Measurements from ENCODE around the gene HBP1. TPM values are rescaled to one million over a fixed set of nuclear protein-coding genes. Genes with fewer than 3 reads are reported as not detected.

Gene HBP1
- total RNA-seq, 2 experiments from 2014 or later, result 9.3 to 18.1 TPM

DNA sequence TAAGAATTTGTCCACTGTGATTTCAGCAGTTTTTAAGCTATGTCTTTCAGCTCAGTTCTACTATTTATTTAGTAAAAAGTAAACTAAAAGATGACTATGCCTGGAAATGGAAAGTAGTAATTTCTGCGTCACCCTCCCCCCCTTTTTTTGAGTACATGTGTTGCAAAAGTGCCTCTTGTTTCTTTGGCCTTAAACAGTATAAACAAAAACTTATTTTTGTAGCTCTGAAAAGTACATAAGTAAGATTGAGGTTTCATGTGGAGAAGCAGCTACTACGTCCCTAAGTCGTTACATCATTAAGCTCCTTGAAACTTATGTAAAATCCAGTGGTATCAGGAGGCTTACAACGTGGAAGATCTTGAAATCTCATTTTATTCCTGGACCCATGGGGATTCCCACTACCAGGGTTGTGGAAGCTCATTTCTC, 46.3 kb upstream of the HBP1 start:
- no peak for DNase-seq (ENCODE audit: low spot score)
- Histone ChIP-seq H3K4me2 (ENCODE audit: low read length) (no peak overlapping the region), H2AFZ (ENCODE audit: low read length) (no peak overlapping the region), H3K4me3 (ENCODE audit: low read depth, low read length, poor library complexity, severe bottlenecking) (no peak overlapping the region), H3K27ac (ENCODE audit: low read depth, low read length, poor library complexity, severe bottlenecking) (no peak overlapping the region), H4K20me1 (ENCODE audit: insufficient read depth, low read length) (no peaks in the 10 kb centered on the region; the same call in 1 of the 2 replicates), H3K36me3 (ENCODE audit: insufficient read depth, low read length) (peaks cover 49% of the 10 kb centered on the region), H3K4me1 (ENCODE audit: insufficient read depth, low read length, poor library complexity, severe bottlenecking) (peaks cover 65% of the 10 kb centered on the region), H3K9me3 (ENCODE audit: low read length) (no peaks in the 10 kb centered on the region), H3K79me2 (ENCODE audit: insufficient read depth, low read depth, low read length) (peaks cover 85% of the 10 kb centered on the region), H3K9me2 (ENCODE audit: insufficient read depth, low read length) (no peaks in the 10 kb centered on the region)
- TSS peak; percentile 29 for BruUV-seq (replicated peaks)
- POLR2A ChIA-PET, result interaction anchor here (0.6 to 7.5 kb wide), 13 partner anchors 10 to 175 kb away, joined by 3 to 68 read pairs (median 4); no protein-coding TSS in a partner anchor
- TF ChIP-seq, protein P1, sequence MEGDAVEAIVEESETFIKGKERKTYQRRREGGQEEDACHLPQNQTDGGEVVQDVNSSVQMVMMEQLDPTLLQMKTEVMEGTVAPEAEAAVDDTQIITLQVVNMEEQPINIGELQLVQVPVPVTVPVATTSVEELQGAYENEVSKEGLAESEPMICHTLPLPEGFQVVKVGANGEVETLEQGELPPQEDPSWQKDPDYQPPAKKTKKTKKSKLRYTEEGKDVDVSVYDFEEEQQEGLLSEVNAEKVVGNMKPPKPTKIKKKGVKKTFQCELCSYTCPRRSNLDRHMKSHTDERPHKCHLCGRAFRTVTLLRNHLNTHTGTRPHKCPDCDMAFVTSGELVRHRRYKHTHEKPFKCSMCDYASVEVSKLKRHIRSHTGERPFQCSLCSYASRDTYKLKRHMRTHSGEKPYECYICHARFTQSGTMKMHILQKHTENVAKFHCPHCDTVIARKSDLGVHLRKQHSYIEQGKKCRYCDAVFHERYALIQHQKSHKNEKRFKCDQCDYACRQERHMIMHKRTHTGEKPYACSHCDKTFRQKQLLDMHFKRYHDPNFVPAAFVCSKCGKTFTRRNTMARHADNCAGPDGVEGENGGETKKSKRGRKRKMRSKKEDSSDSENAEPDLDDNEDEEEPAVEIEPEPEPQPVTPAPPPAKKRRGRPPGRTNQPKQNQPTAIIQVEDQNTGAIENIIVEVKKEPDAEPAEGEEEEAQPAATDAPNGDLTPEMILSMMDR (conservative IDR thresholded peaks at IDR 0.05; ENCODE audit: low read length), result no peak
- TF ChIP-seq EZH2phosphoT487 (IDR thresholded peaks at IDR 0.05; ENCODE audit: borderline replicate concordance, low read depth, low read length), result no peak
- intact Hi-C loops (cut with micrococcal nuclease; ENCODE audit: unreplicated experiment), result no loop called here
- CTCF ChIA-PET (ENCODE audit: unreplicated experiment), result interaction anchor here (1.0 kb wide), 1 partner anchor 22 kb away, joined by 3 read pairs; no protein-coding TSS in a partner anchor

DNA sequence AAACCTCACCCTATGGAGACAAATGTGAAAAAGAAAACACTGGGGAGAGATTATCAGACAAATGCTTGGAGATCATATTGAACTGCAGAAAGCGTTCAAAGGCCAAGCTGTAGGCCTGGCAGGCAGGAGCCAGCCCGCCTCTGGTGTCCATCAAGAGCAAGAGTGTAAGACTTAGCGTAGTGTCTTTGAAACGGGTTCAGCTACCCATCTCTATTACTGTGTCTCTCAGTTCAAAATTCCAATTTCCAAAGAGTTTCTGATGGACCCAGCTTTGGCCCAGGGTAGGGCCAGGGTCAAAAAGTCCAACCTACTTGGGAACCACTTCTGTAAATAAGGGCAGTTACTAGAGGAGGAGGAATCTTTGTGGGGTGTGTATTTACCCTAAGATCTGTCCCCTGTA, 45.4 kb upstream of the HBP1 start:
- H3K9me3 ChIP-seq (ENCODE audit: low read length), result no peaks in the 10 kb centered on the region
- no TSS peak for BruUV-seq (replicated peaks)
- POLR2A ChIA-PET, result interaction anchor here (0.6 to 7.5 kb wide), 5 partner anchors 9 to 75 kb away, joined by 3 to 68 read pairs (median 14); no protein-coding TSS in a partner anchor
- no peak overlapping the region for H3K4me2 ChIP-seq (ENCODE audit: low read length)
- intact Hi-C loops (cut with micrococcal nuclease; ENCODE audit: unreplicated experiment), result no loop called here
- H3K4me1 ChIP-seq (ENCODE audit: insufficient read depth, low read length, poor library complexity, severe bottlenecking), result peaks cover 65% of the 10 kb centered on the region
- TF ChIP-seq EZH2phosphoT487 (IDR thresholded peaks at IDR 0.05; ENCODE audit: borderline replicate concordance, low read depth, low read length), result no peak
- TF ChIP-seq, protein P1 (conservative IDR thresholded peaks at IDR 0.05; ENCODE audit: low read length), result no peak
- peaks cover 85% of the 10 kb centered on the region for H3K79me2 ChIP-seq (ENCODE audit: insufficient read depth, low read depth, low read length)
- H4K20me1 ChIP-seq (ENCODE audit: insufficient read depth, low read length), result no peaks in the 10 kb centered on the region; the same call in 1 of the 2 replicates
- CTCF ChIA-PET (ENCODE audit: unreplicated experiment), result interaction anchor here (0.8 to 1.0 kb wide), 2 partner anchors 22 to 23 kb away, joined by 3 read pairs; no protein-coding TSS in a partner anchor
- H2AFZ ChIP-seq (ENCODE audit: low read length), result no peak overlapping the region
- no peak for DNase-seq (ENCODE audit: low spot score)
- no peaks in the 10 kb centered on the region for H3K9me2 ChIP-seq (ENCODE audit: insufficient read depth, low read length)
- no peak overlapping the region for H3K4me3 ChIP-seq (ENCODE audit: low read depth, low read length, poor library complexity, severe bottlenecking)
- H3K36me3 ChIP-seq (ENCODE audit: insufficient read depth, low read length), result peaks cover 49% of the 10 kb centered on the region
- H3K27ac ChIP-seq (ENCODE audit: low read depth, low read length, poor library complexity, severe bottlenecking), result no peak overlapping the region

DNA sequence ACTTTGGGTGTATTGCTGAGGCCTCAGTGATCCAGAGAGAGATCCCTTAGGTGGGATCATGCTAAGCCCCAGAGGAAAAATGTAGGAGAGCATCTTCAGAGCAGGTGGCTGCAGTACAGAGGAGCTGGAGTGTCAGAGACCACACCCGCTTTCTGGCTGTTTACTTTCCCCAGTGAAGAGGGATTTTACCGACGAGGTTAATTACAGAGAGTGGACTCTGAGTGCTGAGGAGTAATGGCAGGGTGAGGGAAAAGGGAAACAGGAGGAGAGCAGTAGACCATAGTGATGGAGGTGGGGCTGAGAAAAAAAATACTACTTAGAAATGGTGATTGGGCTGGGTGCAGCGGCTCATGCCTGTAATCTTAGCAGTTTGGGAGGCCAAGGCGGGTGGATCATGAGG, 43.3 kb upstream of the HBP1 start:
- ChIA-PET POLR2A (interaction anchor here (0.6 to 7.5 kb wide), 6 partner anchors 22 to 261 kb away, joined by 3 to 68 read pairs (median 4); partner anchors contain the start of gene HBP1), CTCF (ENCODE audit: unreplicated experiment) (no interaction called here)
- H4K20me1 ChIP-seq (ENCODE audit: insufficient read depth, low read length), result no peaks in the 10 kb centered on the region
- no peak overlapping the region for H2AFZ ChIP-seq (ENCODE audit: low read length)
- H3K27ac ChIP-seq (ENCODE audit: low read depth, low read length, poor library complexity, severe bottlenecking), result peak overlapping the region; percentile 75
- peaks cover 63% of the 10 kb centered on the region for H3K36me3 ChIP-seq (ENCODE audit: insufficient read depth, low read length)
- no peaks in the 10 kb centered on the region for H3K9me3 ChIP-seq (ENCODE audit: low read length)
- H3K4me2 ChIP-seq (ENCODE audit: low read length), result peak overlapping the region; percentile 68
- DNase-seq (ENCODE audit: low spot score), result peak; percentile 30
- TF ChIP-seq EZH2phosphoT487 (IDR thresholded peaks at IDR 0.05; ENCODE audit: borderline replicate concordance, low read depth, low read length), result no peak
- TF ChIP-seq, protein P1 (conservative IDR thresholded peaks at IDR 0.05; ENCODE audit: low read length), result no peak
- H3K9me2 ChIP-seq (ENCODE audit: insufficient read depth, low read length), result no peaks in the 10 kb centered on the region
- intact Hi-C loops (cut with micrococcal nuclease; ENCODE audit: unreplicated experiment), result no loop called here
- peaks cover 73% of the 10 kb centered on the region for H3K79me2 ChIP-seq (ENCODE audit: insufficient read depth, low read depth, low read length)
- peak overlapping the region; percentile 40 for H3K4me3 ChIP-seq (ENCODE audit: low read depth, low read length, poor library complexity, severe bottlenecking)
- no TSS peak for BruUV-seq (replicated peaks)
- peaks cover 49% of the 10 kb centered on the region for H3K4me1 ChIP-seq (ENCODE audit: insufficient read depth, low read length, poor library complexity, severe bottlenecking)

Data from OCI-LY7 (cell line).